K562 (cell line): ENCODE measurements around the gene TENM4. TPM values are rescaled to one million over a fixed set of nuclear protein-coding genes. Genes with fewer than 3 reads are reported as not detected.

Experiments
- CTCFL ChIP-seq: IDR thresholded peaks from 2 replicates; pipeline ENCODE4 v1.6.1; 2011; ENCODE audit warnings: borderline replicate concordance, low read depth, mild to moderate bottlenecking, moderate library complexity, low read length; ENCODE audit not compliant: insufficient read depth, poor library complexity, severe bottlenecking
- NFXL1 ChIP-seq: fragments of 450-650 bp; formaldehyde crosslinking; IDR thresholded peaks from 2 replicates; pipeline ENCODE4 v1.4.0; 2021; ENCODE audit warnings: mild to moderate bottlenecking
- ZFP36 ChIP-seq: fragments of 150-350 bp; IDR thresholded peaks from 2 replicates; pipeline ENCODE4 v1.6.1; 2018; ENCODE audit warnings: low read length, low read depth; ENCODE audit not compliant: partially characterized antibody
- polyA plus RNA-seq, 8 experiments: library from polyadenylated mRNA; depleted of rRNA in 4 of 8; stranded (reverse) in 5 of 8; unstranded in 3 of 8; fragments of >200 nt; fragmentation: Nextera tagmentation in 2 of 8; fragmentation: Illumina TruSeq in 1 of 8; extraction: Ambion mirVana in 2 of 8; extraction: Trizol in 1 of 8; gene quantifications; 2 replicates each; pipeline versions ENCODE4 v1.2.1 to v1.2.3, GENCODE V29; 2011 to 2014; ENCODE audit warnings: inconsistent platforms in 1 of 8, missing spikeins in 1 of 8
- total RNA-seq, 7 experiments: library from RNA; depleted of rRNA in 6 of 7; stranded (reverse); fragments of >200 nt in 6 of 7; fragmentation: Illumina TruSeq in 2 of 7; extraction: Trizol in 2 of 7; gene quantifications; 2 replicates each; pipeline versions ENCODE4 v1.2.1 to v1.2.3, GENCODE V29; 2011 to 2021; ENCODE audit warnings: low replicate concordance in 1 of 7
- TF ChIP-seq, protein P1 (sequence below): fragments of 250-450 bp; sonication (Bioruptor Pico); IDR thresholded peaks from 2 replicates; pipeline ENCODE4 v1.4.0; 2020; ENCODE audit warnings: mild to moderate bottlenecking, moderate library complexity

Gene TENM4
- total and polyA plus RNA-seq, 9 of the 15 experiments (the other 6 are each of a cell fraction or from before 2014, with no cell fraction given): 0.16 TPM; not detected in 8

- no peak for TF ChIP-seq ZFP36
- TF ChIP-seq CTCFL: peak; percentile 24
- TF ChIP-seq, protein P1, sequence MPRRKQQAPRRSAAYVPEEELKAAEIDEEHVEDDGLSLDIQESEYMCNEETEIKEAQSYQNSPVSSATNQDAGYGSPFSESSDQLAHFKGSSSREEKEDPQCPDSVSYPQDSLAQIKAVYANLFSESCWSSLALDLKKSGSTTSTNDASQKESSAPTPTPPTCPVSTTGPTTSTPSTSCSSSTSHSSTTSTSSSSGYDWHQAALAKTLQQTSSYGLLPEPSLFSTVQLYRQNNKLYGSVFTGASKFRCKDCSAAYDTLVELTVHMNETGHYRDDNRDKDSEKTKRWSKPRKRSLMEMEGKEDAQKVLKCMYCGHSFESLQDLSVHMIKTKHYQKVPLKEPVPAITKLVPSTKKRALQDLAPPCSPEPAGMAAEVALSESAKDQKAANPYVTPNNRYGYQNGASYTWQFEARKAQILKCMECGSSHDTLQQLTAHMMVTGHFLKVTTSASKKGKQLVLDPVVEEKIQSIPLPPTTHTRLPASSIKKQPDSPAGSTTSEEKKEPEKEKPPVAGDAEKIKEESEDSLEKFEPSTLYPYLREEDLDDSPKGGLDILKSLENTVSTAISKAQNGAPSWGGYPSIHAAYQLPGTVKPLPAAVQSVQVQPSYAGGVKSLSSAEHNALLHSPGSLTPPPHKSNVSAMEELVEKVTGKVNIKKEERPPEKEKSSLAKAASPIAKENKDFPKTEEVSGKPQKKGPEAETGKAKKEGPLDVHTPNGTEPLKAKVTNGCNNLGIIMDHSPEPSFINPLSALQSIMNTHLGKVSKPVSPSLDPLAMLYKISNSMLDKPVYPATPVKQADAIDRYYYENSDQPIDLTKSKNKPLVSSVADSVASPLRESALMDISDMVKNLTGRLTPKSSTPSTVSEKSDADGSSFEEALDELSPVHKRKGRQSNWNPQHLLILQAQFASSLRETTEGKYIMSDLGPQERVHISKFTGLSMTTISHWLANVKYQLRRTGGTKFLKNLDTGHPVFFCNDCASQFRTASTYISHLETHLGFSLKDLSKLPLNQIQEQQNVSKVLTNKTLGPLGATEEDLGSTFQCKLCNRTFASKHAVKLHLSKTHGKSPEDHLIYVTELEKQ: no peak
- TF ChIP-seq NFXL1 (CRISPR knock-in tag): no peak
Observed at GRCh38 chr11:78902771-78903507, 537.9 kb downstream of the TENM4 start (continued).
